Small intestine (tissue), 7 donors: ENCODE measurements around the gene DDX1. TPM values are rescaled to one million over a fixed set of nuclear protein-coding genes. Genes with fewer than 3 reads are reported as not detected.

Experiments
- DNase-seq, 2 donors: peaks; one replicate each; pipeline versions ENCODE4 v3.0.0 to v3.0.0-alpha.2; 2013
- FAIRE-seq: peaks from 2 replicates; lab custom pipeline; 2012; peaks lifted over from hg19 to GRCh38; lab: Jason Lieb, UNC
- H3K27ac ChIP-seq, 3 donors: one replicate each; pipeline ENCODE4 v1.5.1; 2013; ENCODE audit warnings: low read length in 2 of 3, mild to moderate bottlenecking in 2 of 3, control low read depth in 1 of 3, inconsistent platforms in 1 of 3, low read depth in 1 of 3, moderate library complexity in 1 of 3
- H3K27me3 ChIP-seq, 3 donors: one replicate each; pipeline ENCODE4 v1.6.1; 2013; ENCODE audit warnings: low read length in 3 of 3, inconsistent platforms in 1 of 3; ENCODE audit not compliant: control insufficient read depth in 3 of 3, insufficient read depth in 3 of 3
- H3K36me3 ChIP-seq, 3 donors: one replicate each; pipeline ENCODE4 v1.6.1; 2013; ENCODE audit warnings: low read length in 3 of 3, inconsistent platforms in 1 of 3, low read depth in 1 of 3, mild to moderate bottlenecking in 1 of 3, moderate library complexity in 1 of 3; ENCODE audit not compliant: control insufficient read depth in 3 of 3, insufficient read depth in 2 of 3
- H3K4me1 ChIP-seq, 3 donors: one replicate each; pipeline ENCODE4 v1.6.1; 2013; ENCODE audit warnings: low read length in 2 of 3, inconsistent platforms in 1 of 3, low read depth in 1 of 3, mild to moderate bottlenecking in 1 of 3, moderate library complexity in 1 of 3; ENCODE audit not compliant: control insufficient read depth in 3 of 3, insufficient read depth in 2 of 3
- H3K4me3 ChIP-seq, 3 donors: one replicate each; pipeline ENCODE4 v1.5.1; 2013; ENCODE audit warnings: low read length in 3 of 3, control low read depth in 1 of 3, inconsistent platforms in 1 of 3, low read depth in 1 of 3, mild to moderate bottlenecking in 1 of 3, moderate library complexity in 1 of 3
- H3K9me3 ChIP-seq, 2 donors: one replicate each; pipeline ENCODE4 v1.6.1; 2013; ENCODE audit warnings: low read depth in 1 of 2, low read length in 1 of 2; ENCODE audit not compliant: control insufficient read depth in 2 of 2, insufficient read depth in 1 of 2
- WGBS, 3 donors: extraction: QIAGEN DNeasy Blood & Tissue Kit; methylation state at CpG; one replicate each; pipeline ENCODE4 v1.1.7; 2013; 5-methylcytosine and 5-hydroxymethylcytosine counted together
- polyA plus RNA-seq, 4 donors: library from polyadenylated mRNA; stranded (reverse) in 3 of 4; unstranded in 1 of 4; fragments of 200-250 nt in 3 of 4; fragments of 120-200 nt in 1 of 4; gene quantifications; one replicate each; pipeline versions ENCODE4 v1.2.1 to v1.2.3, GENCODE V29; 2013
- donor health status: healthy with polysubstance abuse.
- donor health status: control.
- donor health status: control.
- donor health status: Bipolar disorder and iron deficiency.
- donor health status: healthy.

DDX1 gene
- polyA plus RNA-seq, 4 donors = 74.6 to 107 (median 79.4) TPM

DNA sequence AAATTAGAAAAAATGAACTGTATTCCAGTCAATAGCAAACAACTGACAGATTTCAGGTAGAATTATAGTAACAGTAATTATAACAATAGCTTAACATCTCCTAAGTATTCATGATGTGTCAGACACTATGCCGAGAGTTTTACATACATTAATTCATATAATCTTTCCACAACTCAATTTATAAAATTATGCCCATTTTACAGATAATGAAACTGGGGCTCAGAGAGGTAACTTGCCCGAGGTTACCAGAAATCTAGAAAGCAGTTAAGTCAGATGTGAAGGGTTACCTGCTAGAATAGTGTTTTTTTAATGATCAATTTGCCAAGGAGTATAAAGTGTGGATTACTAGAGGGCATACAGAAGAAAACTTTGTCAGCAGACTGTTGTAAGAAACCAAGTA is 42.7 kb upstream of the DDX1 start:
- no peaks in the 10 kb centered on the region for H3K4me1 ChIP-seq
- DNase-seq = no peak
- FAIRE-seq = no peak
- no peak overlapping the region for H3K4me3 ChIP-seq
- H3K27me3 ChIP-seq = no peaks in the 10 kb centered on the region
- 96% methylated on average over 2 of the region's 2 CpGs for whole genome bisulfite sequencing, 3 donors
- peaks cover 0 to 20% (median 5%) of the 10 kb centered on the region in 3 donors for H3K36me3 ChIP-seq
- no peaks in the 10 kb centered on the region for H3K9me3 ChIP-seq
- H3K27ac ChIP-seq = no peak overlapping the region

DNA sequence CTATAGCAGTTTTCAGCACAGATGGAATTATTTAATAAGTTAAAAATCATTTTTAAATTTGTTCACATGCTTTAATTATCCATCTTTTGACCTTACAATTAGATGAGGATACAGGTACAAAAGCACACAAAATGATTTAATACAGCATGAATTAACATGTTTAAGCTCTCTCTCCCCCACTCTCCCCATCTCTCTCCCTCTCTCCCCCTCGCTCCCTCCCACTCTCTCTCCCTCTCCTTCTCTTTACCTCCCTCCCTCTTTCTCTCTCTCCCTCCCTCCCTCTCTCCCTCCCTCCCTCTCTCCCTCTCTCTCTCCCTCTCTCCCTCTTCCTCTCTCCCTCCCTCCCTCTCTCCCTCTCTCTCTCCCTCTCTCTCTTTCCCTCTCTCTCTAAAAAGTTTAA is 38.1 kb upstream of the DDX1 start:
- 92 to 100% (median 95%) methylated on average over 1 of the region's 1 CpG for WGBS, 3 donors
- Histone ChIP-seq H3K27ac (no peak overlapping the region), H3K4me1 (peaks cover 3 to 10% (median 6%) of the 10 kb centered on the region in 3 donors), H3K27me3 (no peaks in the 10 kb centered on the region), H3K9me3 (no peaks in the 10 kb centered on the region), H3K36me3 (peaks cover 0 to 7% (median 5%) of the 10 kb centered on the region in 3 donors), H3K4me3 (no peak overlapping the region)
- DNase-seq (no peak), FAIRE-seq (no peak)

DNA sequence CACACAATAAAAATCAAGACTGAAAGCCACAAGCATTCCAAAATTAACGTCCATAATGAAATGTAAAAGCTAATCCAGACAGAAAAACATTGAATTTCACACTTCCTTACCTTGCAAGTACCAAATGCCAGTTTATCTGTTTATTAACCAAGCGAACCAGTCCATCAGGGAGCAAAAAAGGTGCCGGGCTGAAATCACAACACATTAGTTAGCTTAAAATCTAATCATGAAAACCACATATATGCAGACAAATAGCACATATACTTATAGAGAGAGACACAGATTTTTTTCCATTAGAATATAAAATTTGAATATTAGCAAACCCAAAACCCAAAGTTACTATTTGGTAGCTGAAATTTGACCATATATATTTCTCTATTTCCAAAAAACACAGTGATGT is 37.7 kb upstream of the DDX1 start:
- 87 to 94% (median 88%) methylated on average over 3 of the region's 3 CpGs for WGBS, 3 donors

DNA sequence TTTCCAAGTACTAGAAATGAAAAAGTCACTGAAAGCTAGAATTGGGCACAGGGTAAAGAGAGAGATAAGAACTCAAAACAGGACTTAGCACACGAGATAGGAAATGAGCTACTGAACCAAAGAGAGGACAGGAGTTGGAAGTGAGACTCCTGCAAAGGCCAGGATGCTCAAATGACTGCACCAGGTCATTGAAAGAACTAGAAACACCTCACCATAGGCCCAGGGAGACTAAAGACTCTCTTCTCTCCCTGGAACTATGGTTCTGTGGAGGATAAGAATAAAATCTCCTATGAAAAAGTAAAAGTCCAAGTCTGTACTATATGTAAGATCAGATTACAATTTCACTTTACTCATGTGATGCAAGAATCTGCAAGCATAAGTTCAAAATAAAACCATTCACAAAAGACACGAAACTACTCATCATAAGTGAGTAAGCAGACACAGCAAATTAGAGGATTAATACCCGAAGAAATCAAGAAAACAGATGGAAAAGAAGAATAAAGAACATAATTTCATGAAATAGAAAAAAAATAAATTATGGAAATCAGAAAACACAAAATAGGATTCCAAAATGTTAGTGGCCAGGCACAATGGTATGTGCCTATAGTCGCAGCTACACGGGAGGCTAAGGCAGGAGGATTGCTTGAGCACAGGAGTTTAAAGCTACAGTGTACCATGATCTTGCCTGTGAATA is 37.0 kb upstream of the DDX1 start:
- Histone ChIP-seq H3K36me3 (peaks cover 0 to 3% (median 2%) of the 10 kb centered on the region in 3 donors), H3K27me3 (no peaks in the 10 kb centered on the region), H3K4me3 (no peak overlapping the region), H3K9me3 (no peaks in the 10 kb centered on the region), H3K4me1 (peaks cover 4 to 18% (median 13%) of the 10 kb centered on the region in 3 donors), H3K27ac (no peak overlapping the region)
- 89 to 94% (median 92%) methylated on average over 5 of the region's 5 CpGs for WGBS, 3 donors
- FAIRE-seq (no peak), DNase-seq (no peak)

More for the DNA sequence above, 37.7 kb upstream of the DDX1 start:
- DNase-seq (no peak), FAIRE-seq (no peak)
- Histone ChIP-seq H3K27ac (no peak overlapping the region), H3K27me3 (no peaks in the 10 kb centered on the region), H3K4me1 (peaks cover 4 to 11% (median 7%) of the 10 kb centered on the region in 3 donors), H3K4me3 (no peak overlapping the region), H3K36me3 (peaks cover 0 to 7% (median 5%) of the 10 kb centered on the region in 3 donors), H3K9me3 (no peaks in the 10 kb centered on the region)

DNA sequence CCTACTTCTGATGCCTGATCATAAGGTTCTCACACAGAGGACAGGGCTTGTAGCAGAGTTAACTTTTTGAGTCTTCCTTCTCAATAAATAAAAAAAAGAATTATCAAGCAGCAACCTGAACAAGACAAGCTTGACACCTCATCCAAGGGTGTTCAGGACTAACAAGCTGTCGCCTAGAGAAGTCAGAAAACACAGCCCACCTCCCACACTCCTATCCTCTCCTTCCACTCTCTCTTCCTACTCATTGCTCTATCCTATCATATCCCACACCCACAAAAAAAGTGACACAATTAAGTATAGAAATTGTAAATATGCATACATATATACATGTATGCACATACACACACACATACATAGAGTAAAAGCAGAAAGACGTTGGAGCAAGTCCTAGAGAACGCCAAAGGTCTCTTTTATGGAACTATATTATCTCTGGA is 35.9 kb upstream of the DDX1 start:
- H3K27ac ChIP-seq = peak overlapping the region in 1 of 3 donors; percentile 75
- WGBS, 3 donors = 48 to 70% (median 70%) methylated on average over 3 of the region's 3 CpGs
- no peak overlapping the region for H3K4me3 ChIP-seq
- DNase-seq (peak in 1 of 2 donors; percentile 41), FAIRE-seq (no peak)
- H3K36me3 ChIP-seq = peaks cover 0 to 2% (median 0%) of the 10 kb centered on the region in 3 donors
- H3K9me3 ChIP-seq = no peaks in the 10 kb centered on the region
- no peaks in the 10 kb centered on the region for H3K27me3 ChIP-seq
- H3K4me1 ChIP-seq = peaks cover 4 to 21% (median 15%) of the 10 kb centered on the region in 3 donors

DNA sequence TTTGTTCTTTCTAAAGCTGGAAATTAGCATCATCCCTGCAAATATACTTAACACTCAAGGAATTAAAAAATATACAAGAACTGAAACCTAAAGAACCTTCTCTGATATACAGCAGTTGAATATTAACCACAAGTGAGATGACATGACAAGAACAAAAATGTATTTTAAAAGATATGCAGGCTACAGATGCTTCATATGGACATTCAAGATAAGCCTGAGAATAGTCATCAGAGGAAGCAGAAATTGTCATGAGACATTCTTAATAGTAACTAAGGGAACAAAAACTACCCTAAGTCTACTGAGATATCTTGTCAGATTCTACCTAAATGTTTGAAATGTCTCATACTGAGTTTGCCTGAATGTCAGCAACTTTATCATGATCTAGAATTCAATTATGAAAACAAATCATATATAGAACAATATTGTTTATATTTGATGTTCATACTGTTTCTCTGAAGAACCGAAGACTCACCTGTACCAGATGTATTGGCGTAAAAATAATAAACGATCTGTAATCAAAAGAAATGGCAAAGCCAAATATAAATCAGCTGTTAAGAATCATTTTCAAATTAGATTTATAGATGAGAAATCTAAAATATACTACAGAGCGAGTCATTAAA is 35.2 kb upstream of the DDX1 start:
- FAIRE-seq (no peak), DNase-seq (peak in 1 of 2 donors; percentile 17)
- H3K36me3 ChIP-seq = peaks cover 0 to 2% (median 0%) of the 10 kb centered on the region in 3 donors
- H3K4me3 ChIP-seq = no peak overlapping the region
- H3K27ac ChIP-seq = peak overlapping the region in 1 of 3 donors; percentile 75
- H3K27me3 ChIP-seq = no peaks in the 10 kb centered on the region
- H3K4me1 ChIP-seq = peaks cover 4 to 21% (median 15%) of the 10 kb centered on the region in 3 donors
- 88 to 92% (median 91%) methylated on average over 4 of the region's 4 CpGs for WGBS, 3 donors
- H3K9me3 ChIP-seq = no peaks in the 10 kb centered on the region

DNA sequence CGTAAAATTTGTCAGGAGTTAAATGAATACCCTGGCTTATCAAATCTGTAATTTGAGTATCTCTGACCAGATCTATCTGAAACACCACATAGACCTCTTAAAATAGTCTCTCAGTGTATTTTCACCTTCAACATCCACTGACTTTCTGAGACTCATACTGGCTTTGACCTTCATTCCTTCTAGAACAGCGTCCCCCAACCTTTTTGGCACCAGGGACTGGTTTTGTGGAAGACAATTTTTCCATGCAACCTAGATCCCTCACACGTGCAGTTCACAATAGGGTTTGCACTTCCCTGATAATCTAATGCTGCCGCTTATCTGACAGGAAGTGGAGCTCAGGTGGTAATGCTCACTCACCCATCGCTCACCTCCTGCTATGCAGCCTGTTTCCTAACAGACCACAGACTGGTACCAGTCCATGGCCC is 33.8 kb upstream of the DDX1 start:
- Histone ChIP-seq H3K27ac (peak overlapping the region in 1 of 3 donors; percentile 44), H3K36me3 (no peaks in the 10 kb centered on the region), H3K27me3 (no peaks in the 10 kb centered on the region), H3K4me3 (no peak overlapping the region), H3K4me1 (peaks cover 4 to 28% (median 15%) of the 10 kb centered on the region in 3 donors), H3K9me3 (no peaks in the 10 kb centered on the region)
- DNase-seq = peak; percentile 12 to 18
- 52 to 57% (median 53%) methylated on average over 5 of the region's 5 CpGs for WGBS, 3 donors
- FAIRE-seq = no peak

DNA sequence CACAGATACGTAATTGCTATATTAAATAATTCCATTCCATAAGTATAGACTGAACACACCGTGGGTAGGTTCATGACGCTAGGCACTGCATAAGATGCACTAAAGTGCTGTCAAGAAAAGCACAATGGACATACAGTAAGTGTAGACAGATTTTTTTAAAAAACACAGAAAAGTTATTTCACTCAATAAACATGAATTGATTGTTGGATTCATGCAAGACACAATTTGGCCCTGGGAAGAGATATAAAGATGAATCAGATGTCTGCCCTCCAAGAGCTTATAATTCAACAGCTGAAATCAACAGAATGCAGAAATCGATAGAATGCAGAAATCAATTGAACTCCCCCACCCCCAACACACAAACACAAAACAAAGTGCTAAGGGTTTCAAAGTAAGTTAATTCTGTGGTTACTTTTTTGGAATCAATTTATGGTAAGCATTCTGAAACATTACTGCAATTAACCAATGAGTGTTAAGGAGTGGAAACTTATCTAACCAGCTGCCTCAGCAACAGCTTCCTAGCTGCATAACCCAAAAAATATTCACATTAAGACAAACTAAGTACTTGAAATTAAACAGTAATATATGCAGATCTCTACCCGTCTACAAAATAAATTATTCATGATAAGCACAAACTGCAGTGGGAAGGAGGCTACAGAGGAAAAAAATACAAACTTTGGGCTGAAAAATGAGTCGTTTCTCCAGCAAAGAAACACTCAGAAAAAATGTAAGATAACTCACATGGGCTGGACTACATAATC is 32.1 kb upstream of the DDX1 start:
- H3K36me3 ChIP-seq = no peaks in the 10 kb centered on the region
- 67 to 71% (median 71%) methylated on average over 6 of the region's 6 CpGs for WGBS, 3 donors
- H3K4me1 ChIP-seq = peaks cover 4 to 28% (median 15%) of the 10 kb centered on the region in 3 donors
- DNase-seq (no peak), FAIRE-seq (no peak)
- no peak overlapping the region for H3K27ac ChIP-seq
- H3K9me3 ChIP-seq = no peaks in the 10 kb centered on the region
- H3K27me3 ChIP-seq = no peaks in the 10 kb centered on the region
- H3K4me3 ChIP-seq = peak overlapping the region in 2 of 3 donors; percentile 82 to 94
